ENCODE results near the gene SYP. TPM values are rescaled to one million over a fixed set of nuclear protein-coding genes. Genes with fewer than 3 reads are reported as not detected.

SYP gene
- total RNA-seq, 1 experiment from 2014 or later = 7.0 TPM

- Mint-ChIP-seq H3K27ac (no peak overlapping the region), H3K9me3 (no peaks in the 10 kb centered on the region), H3K36me3 (peaks cover 36% of the 10 kb centered on the region), H3K4me3 (no peak overlapping the region), H3K27me3 (ENCODE audit: low read depth) (peaks cover 4% of the 10 kb centered on the region), H3K4me1 (peaks cover 13% of the 10 kb centered on the region)
- DNase-seq (ENCODE audit: low spot score) = no peak
- TF ChIP-seq IRF2 (CRISPR knock-in tag; IDR thresholded peaks at IDR 0.05; ENCODE audit: borderline replicate concordance, low read depth) = no peak
- TF ChIP-seq MAX (CRISPR knock-in tag; IDR thresholded peaks at IDR 0.05) = no peak
- TF ChIP-seq NR2C2 (CRISPR knock-in tag; IDR thresholded peaks at IDR 0.05) = no peak
- no peak for TF ChIP-seq SMAD3 (CRISPR knock-in tag; IDR thresholded peaks at IDR 0.05; ENCODE audit: borderline replicate concordance)
- ChIA-PET POLR2A (interaction anchor here (0.6 kb wide), 1 partner anchor 50 kb away, joined by 3 read pairs; no protein-coding TSS in a partner anchor), CTCF (interaction anchor here (0.9 to 1.2 kb wide), 2 partner anchors 11 to 22 kb away, joined by 3 to 6 read pairs; no protein-coding TSS in a partner anchor)
- no peak for ATAC-seq
Measured at GRCh38 chrX:49177873-49178480, 22.0 kb downstream of the SYP start.

GRCh38 chrX:49177338-49177833 is 22.6 kb downstream of the SYP start:
- Mint-ChIP-seq H3K9me3 (no peaks in the 10 kb centered on the region), H3K27ac (no peak overlapping the region), H3K27me3 (ENCODE audit: low read depth) (peaks cover 10% of the 10 kb centered on the region), H3K36me3 (peaks cover 33% of the 10 kb centered on the region), H3K4me3 (no peak overlapping the region), H3K4me1 (peaks cover 18% of the 10 kb centered on the region)
- peak; percentile 44 for ATAC-seq
- POLR2A ChIA-PET = interaction anchor here (0.6 kb wide), 1 partner anchor 49 kb away, joined by 3 read pairs; no protein-coding TSS in a partner anchor
- CTCF ChIA-PET = interaction anchor here (0.6 to 1.2 kb wide), 3 partner anchors 11 to 22 kb away, joined by 3 to 6 read pairs (median 3); no protein-coding TSS in a partner anchor
- DNase-seq (ENCODE audit: low spot score) = no peak
- TF ChIP-seq CTCF (IDR thresholded peaks at IDR 0.05) = no peak
- TF ChIP-seq RELA (CRISPR knock-in tag; IDR thresholded peaks at IDR 0.05; ENCODE audit: borderline replicate concordance) = no peak
- TF ChIP-seq ZBTB21 (CRISPR knock-in tag; IDR thresholded peaks at IDR 0.05; ENCODE audit: borderline replicate concordance) = no peak
- TF ChIP-seq ZNF425 (CRISPR knock-in tag; conservative IDR thresholded peaks at IDR 0.05) = no peak
- TF ChIP-seq ETV6 (CRISPR knock-in tag; IDR thresholded peaks at IDR 0.05) = no peak
- TF ChIP-seq ZNF671 (CRISPR knock-in tag; IDR thresholded peaks at IDR 0.05) = no peak
- TF ChIP-seq CBFB (CRISPR knock-in tag; IDR thresholded peaks at IDR 0.05; ENCODE audit: low read depth) = no peak
- TF ChIP-seq GTF2I (CRISPR knock-in tag; conservative IDR thresholded peaks at IDR 0.05) = no peak
- TF ChIP-seq AR (CRISPR knock-in tag; IDR thresholded peaks at IDR 0.05) = no peak
- TF ChIP-seq NFATC4 (CRISPR knock-in tag; IDR thresholded peaks at IDR 0.05) = no peak
- TF ChIP-seq TEAD4 (CRISPR knock-in tag; IDR thresholded peaks at IDR 0.05) = no peak
- no peak for TF ChIP-seq MLX (CRISPR knock-in tag; IDR thresholded peaks at IDR 0.05)
- TF ChIP-seq MYBL2 (CRISPR knock-in tag; IDR thresholded peaks at IDR 0.05) = no peak
- TF ChIP-seq MXD4 (CRISPR knock-in tag; IDR thresholded peaks at IDR 0.05; ENCODE audit: borderline replicate concordance) = no peak
- TF ChIP-seq USF1 (CRISPR knock-in tag; IDR thresholded peaks at IDR 0.05) = no peak
- TF ChIP-seq FOXP4 (CRISPR knock-in tag; IDR thresholded peaks at IDR 0.05) = no peak
- TF ChIP-seq NR2C2 (CRISPR knock-in tag; IDR thresholded peaks at IDR 0.05) = no peak
- TF ChIP-seq SP1 (CRISPR knock-in tag; conservative IDR thresholded peaks at IDR 0.05) = no peak
- TF ChIP-seq ZBTB43 (CRISPR knock-in tag; IDR thresholded peaks at IDR 0.05) = no peak
